Right kidney (tissue), 1 donor: ENCODE measurements around the gene TCF19.

Experiments
- DNase-seq: peaks from one replicate; pipeline ENCODE4 v3.0.0-alpha.2; 2016

Gene TCF19

DNA sequence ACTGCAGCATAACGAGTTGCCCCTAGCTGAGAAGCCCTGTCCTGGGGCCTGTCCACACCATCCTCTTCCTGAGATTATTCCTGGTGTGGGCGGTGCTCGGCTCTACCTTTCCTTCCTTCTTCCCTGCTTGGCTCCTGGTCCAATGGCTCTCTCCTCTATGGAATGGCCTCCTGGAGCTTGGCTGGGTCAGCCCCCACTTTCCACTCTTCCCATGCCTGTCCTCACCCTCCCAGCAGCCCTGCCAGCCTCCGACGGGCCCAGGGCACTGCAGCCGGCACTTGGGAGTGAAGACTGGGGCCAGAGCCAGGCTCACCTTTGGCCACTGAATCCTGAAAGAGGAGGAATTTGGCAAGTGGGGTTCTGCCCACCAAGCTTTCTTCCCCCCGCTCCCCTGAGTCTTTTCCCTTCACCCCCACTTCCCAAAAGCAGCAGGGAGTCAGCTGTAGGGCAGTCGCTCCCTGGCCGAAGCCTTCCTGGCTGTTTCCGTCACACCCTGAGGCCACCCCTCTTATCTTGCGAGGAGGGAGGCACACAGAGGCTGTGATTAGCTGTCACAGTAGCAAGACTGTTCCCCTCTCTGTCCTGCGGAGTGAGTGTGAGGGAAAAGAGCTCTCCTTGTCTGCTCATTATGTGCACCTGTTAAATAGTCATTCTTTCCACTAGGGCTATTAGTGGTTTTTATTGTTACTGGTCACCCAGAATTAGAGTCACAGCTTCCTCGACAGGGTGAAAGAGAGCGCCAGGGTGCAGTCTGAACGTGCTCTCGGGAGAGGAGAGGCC, 31.8 kb upstream of the TCF19 start:
- DNase-seq, result no peak

DNA sequence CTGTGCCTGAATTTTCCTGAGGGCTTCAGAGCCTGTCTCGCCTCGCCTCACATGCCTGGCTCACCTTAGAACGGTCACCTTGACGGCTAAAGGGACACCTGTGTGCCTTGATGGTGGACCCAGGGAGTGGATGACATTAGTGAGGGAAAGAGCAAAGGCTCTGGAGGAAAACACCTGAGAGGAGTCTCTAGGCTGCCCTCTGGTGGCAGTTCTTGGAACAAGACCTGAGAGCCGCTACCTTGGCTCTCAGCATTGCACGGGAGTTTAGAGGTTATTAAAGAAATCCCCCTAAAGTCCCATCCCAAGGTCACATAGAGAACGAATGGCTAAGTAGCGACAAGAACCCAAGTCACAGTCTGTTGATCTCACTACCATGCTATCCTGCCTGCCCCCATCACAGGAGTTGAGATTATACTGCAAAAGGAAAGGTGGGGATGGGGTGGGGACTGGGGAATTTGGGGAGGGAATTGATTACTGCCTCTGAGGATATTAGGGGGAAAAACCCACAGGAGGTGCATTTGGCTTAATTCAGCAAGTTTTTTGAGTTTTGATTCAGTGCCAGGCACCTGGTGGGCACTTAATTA, 30.2 kb upstream of the TCF19 start:
- DNase-seq, result no peak

DNA sequence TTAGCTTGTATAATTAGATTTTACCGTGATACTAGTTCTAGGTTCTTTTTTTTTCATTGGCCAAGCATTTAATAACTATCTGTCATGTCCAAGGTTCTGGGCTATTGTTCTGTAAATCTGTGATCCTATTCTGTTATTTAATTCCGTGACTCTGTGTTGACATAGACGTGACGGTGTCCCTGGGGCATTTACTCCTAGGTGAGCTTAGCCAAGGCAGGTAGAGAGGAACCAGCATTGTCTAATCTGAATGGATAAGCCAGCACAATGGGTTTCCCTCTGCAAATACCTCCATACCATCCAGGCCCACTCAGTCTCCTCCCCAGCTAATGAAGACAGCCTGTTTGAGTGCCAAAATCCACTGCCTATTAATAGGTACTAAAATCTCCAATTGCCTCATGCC, 29.3 kb upstream of the TCF19 start:
- no peak for DNase-seq

DNA sequence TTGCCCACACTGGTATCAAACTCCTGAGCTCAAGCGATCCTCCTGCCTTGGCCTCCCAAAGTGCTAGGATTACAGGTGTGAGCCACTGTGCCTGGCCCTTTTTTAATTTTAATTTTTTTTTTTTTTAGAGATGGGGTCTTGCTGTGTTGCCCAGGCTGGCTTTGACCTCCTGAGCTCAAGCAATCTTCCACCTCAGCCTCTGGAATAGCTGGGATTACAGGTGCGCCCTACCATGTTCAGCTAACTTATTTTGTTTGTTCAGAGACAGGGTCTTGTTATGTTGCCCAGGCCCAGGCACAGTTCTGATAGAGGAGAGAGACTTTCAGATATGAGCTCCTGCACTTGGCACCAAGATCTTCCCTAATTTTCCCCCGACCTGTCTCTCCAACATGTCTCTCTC, 27.6 kb upstream of the TCF19 start:
- DNase-seq, result no peak

DNA sequence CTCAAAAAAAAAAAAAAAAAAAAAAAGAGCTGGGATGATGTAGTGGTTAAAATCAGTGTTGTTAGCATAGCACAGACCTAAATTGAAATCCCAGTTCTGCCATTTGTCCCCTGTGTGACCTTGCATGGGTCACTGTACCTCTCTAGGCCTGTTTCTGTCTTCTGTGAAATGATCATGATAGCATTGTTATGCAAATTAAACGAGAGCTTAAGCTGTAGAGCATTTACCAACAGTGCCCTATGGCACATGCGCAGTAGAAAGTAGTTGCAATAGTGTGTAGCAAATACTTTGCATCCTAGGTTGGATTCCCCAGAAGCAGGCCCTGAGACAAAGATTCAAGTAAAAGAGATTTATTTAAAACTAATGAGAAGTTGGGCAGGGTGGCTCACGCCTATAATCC, 26.8 kb upstream of the TCF19 start:
- DNase-seq, result no peak

DNA sequence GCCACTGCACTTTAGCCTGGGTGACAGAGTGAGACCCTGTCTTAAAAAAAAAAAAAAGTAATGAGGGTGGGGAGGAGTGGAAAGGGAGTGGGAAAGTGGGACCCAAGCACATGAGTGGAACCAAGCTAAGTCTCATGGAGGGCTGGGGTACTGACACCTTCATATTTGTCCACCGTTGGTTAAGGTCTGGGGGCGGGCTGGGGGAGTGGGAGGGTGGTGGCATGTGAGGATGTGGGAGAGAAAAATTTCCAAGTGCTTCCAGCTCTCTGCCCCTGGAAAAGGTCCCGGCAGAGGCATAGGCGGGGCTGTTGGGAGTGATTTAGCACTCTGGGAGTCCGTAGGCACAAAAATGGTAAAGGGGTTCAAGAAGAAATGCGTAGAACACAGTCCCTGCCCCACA, 25.6 kb upstream of the TCF19 start:
- DNase-seq, result no peak

DNA sequence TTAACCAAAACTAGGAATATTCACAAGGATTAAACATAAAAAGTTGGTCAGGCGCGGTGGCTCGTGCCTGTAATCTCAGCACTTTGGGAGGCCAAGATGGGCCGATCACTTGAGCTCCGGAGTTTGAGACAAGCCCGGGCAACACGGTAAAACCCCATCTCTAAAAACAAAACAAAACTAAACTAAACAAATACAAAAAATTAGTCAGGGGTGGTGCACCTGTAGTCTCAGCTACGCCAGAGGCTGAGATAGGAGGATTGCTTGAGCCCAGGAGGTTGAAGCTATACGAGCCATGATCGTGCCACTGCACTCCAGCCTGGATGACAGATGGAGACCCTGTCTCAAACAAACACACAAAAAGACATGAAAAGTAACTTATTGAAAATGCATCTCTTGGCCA, 22.7 kb upstream of the TCF19 start:
- DNase-seq, result no peak

DNA sequence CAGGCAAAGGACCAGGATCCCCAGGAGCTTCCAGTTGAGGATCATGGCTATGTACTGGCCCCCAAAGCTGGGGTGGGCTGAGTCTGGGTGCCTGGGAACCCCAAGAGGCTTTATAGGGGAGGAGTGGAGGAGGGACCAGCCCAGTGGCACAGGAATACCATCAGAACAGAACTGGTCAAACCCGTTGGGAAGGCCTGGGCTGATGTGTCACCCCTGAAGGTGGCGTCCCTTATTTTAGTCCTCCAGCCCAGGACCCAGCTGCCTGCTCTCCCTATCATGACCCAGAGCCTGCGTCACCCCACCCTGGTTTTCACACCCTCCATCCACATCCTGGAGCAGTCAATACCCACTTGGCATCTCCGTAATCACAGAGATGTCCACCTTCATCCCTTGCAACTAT, 19.4 kb upstream of the TCF19 start, which contains the start of gene PSORS1C2:
TSS of gene PSORS1C2 (minus strand) at position 85 of the 400 bp plus-strand sequence. CDS start at position 45, 40 bp downstream.
- no peak for DNase-seq

DNA sequence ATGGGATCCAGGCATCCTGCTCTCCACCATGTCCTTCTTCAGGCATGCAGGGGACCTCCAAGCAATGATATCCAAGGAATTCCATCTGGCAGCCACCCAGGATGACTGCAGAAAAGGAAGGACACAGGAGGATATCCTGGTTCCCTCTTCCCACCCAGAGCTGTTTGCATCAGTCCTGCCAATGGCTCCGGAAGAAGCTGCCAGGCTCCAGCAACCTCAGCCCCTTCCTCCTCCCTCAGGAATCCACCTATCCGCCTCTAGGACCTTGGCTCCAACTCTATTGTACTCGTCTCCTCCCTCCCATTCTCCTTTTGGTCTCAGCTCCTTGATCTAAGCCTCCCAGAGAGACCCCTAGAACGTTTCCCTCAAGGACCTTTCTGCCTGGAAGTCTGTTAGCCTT, 18.8 kb upstream of the TCF19 start:
- DNase-seq, result no peak

DNA sequence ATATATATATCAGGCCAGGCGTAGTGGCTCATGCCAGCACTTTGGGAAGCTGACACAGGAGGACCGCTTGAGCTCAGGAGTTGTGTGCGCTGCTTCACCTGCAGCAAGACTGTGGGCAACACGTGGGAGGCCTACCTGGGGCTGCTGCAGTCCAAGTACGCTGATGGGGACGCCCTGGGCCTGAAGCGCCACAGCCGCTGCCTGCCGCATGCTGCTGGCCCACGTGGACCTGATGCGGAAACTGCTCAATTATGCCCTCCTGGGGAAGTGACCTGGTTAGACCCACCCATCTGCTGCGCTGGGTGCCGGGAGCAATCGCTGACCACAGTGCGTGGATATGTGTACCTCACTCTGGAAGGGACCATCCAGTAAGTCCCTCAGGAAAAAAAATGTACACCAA, 17.7 kb upstream of the TCF19 start:
- no peak for DNase-seq

DNA sequence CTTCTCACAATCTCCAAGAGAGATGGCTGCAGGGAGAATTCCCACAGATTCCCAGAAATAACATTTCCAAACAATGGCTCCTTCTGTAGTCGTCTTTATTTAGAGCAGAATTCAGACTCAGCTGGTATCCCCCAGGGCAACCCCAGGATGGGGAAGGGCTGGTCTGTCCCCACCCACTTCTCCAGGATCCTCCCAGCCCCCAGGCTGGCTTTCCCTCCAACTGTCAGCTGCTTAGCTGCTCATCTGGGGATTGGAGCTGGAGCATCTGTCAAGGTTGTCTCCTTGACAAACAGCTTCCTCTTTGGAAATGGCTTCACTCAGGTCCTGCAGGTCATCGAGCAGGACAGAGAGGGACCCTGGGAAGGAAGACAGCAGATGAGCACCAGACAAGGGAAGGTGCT, 16.0 kb upstream of the TCF19 start:
- DNase-seq, result no peak

DNA sequence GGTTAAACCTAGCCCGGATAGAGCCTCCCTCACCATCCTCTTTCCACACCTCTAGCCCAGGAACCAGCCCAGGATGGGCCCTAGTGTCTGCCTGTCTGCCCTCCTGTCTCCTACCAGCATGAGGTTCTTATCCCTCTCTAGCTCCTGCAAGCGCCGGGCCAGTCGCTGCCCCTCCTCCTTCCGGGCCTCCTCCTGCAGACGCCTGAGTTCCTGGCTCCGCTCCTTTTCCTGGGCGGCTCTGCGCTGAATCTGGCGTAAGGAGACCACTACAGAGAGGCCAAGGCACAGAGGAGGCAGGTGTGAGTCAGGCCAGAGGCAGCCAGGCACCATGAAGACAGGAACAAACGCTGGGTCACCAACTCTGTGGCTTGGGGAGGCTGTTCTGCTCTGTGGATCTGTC, 15.2 kb upstream of the TCF19 start:
- no peak for DNase-seq

DNA sequence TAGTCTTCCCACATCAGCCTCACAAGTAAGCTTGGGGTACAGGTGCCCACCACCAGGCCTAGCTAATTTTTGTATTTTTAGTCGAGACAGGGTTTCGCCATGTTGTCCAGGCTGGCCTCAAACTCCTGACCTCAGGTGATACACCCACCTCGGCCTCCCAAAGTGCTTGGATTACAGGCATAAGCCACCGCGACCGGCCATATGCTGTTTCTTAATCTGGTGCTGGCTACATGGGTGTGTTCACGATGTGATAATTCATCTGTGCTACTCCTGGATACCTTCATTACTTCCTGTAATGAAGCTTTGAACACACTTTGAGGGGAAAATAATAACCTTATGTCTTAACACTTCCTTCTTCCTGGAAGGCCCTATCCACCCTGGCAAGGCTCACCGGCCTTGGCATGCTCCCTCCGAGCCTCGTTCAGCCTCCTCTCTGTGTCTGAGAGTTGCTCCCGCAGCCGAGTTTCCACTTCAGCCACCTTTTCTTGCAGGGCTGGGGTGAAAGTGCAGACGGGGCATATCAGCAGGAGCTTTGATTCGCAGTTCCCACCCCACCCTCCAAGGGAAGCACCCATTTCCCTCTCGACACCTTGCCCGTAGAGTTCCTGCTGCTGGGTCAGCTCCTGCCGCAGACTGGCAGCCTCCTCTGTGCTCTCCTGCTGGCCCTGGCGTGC, 14.0 kb upstream of the TCF19 start:
- no peak for DNase-seq

DNA sequence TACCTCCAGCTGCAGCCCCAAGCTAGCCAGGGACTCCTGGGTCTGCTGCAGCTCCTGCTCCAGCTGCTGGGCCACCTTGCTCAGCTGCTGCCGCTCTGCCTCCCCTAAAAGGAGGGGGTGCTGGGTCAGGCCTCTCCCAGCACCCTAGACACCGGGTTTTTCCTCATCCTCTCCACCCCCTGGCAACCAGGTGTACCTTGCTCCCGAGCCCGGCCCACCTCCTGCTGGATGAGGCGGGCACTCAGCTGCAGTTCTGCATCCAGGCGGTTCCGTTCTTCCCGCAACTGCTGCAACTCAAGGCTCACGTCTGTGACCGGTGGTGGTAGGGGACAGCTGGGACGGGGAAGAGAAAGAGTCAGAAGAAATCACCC, 13.4 kb upstream of the TCF19 start:
- no peak for DNase-seq

DNA sequence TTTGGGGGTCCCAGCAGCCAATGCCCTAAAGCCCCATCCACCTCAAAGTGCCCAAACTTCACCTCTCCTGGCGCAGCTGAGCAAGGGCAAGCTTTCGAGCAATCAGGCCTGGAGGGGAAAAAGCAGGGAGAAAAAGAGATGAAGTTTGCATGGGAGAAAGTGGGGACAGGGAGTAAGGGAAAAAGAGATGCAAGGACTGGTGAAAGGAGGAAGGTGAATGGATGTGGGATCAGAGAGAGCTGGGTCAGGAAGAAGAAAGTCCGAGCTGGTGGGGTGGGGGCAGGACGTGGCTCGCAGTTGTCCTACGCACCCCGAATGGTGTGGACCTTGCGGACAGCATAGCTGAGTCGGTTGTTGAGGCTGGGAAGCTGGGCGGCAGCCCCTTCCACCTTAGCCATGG, 13.0 kb upstream of the TCF19 start:
- no peak for DNase-seq

DNA sequence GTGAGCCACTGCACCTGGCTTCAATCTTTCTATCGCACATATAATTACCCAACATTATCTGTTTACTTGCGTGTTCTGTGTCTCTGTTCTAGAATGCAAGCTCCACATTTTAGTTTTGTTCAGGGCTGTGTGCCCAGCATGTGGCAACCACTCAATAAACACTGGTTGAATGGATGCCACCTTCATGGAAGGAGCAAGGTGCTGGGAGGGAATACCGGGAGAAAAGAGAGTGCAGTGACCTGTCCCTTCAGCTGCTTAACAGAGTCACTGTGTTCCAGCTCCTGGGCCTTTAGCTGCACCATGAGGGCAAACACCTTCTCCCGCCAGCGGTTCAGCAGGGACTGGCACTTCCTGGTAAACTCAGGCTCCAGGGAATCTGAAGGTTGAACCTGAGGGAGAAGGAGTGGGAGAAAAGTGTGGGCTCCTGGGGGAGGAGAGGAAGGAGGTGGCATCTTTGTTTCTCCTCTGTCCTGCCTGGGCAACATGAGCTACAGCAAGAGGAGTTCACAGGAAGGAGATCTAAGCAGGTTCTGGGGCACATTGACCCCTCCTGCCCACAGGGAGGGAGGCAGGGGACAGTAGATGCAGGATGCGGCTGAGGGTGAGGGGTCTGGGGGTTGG, 8.5 kb upstream of the TCF19 start:
- DNase-seq, result no peak

DNA sequence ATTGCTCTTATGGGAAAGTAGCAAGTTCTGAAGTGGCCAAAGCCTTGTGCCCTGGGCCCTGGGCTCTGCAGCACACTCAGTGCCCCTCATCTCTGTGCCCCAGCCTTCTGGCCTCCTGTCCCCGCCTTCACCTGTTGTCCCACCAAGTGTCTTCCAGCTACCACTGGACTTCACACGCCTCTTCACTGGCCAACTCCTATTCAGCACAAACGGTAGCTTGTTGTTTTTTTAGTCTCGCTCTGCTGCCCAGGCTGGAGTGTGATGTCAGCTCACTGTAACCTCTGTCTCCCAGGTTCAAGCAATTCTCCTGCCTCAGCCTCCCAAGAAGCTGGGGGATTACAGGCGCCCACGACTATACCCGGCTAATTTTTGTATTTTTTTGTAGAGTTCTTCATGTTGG, 5.6 kb upstream of the TCF19 start:
- DNase-seq, result no peak

DNA sequence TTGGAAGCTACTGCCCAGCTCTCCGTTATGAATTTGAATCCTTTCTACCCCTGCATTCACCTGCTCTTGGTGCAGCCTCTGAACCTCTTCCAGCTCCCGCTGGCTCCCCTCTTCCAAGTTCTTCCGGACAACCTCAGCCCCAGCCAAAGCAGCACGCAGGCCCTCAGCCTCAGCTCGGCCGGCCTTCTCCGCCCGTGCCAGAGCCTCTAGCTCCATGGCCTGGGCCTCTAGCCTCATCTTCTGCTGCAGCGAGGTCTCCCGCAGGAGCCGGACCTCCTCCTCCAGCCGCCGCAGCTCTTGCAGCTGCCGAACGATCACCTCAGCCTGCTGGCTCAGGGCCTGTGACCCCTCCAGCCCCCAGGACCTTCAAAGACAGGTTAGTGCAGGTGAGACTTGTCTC, 4.0 kb upstream of the TCF19 start:
- no peak for DNase-seq

DNA sequence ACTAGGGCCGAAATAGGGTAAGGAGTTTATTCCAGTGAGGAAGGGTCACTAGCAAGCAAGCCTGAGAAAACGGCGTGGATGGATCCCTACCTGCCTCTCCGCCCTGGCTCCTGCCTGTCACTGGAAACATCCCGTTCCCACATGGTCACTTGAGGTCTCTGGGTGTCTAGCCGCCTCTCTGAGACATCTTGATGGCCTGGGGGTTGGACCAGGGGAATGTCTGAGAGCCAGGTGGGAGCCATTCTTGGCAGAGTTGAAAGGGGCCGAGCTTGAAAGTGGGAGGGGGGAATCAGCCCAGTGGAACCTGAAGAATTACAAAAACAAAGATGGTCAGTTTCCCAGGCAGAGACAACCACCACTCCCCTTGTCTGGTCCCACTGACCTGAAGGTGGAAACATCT, 1.7 kb upstream of the TCF19 start:
- DNase-seq, result no peak

DNA sequence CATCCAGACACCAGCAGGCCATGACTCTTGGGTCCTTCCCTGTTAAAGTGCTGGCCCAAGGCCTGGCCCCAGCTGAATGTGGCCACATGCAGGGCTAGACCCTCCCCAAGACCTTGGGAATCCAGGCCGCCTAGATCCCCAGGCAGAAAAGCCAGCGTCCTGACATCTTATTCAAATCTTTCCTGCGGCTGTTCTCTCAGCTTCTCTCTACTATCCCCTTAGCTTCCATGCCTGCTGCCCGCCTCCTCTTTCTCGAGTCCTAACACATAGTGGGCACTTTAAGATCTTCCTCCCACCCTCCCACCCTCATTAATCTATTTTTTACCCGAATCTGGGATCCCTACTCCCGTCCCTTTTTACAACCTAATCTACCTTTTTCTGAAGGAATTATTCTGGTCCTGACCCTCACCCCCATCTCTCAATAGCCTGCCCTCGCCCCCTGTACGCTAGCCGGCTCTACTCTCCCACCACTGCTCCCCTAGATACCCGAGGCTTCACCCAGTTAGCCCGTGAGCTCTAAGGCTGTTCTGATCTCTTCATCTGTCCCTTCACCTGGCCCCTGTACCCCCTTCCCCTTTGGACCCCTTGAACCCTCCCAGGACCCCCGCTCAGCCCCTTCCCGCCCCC, 763 bp upstream of the TCF19 start, which contains the start of gene CCHCR1:
TSS of gene CCHCR1 (minus strand) at position 290 of the 627 bp plus-strand sequence. CDS start at position 88, 202 bp downstream.
- no peak for DNase-seq

DNA sequence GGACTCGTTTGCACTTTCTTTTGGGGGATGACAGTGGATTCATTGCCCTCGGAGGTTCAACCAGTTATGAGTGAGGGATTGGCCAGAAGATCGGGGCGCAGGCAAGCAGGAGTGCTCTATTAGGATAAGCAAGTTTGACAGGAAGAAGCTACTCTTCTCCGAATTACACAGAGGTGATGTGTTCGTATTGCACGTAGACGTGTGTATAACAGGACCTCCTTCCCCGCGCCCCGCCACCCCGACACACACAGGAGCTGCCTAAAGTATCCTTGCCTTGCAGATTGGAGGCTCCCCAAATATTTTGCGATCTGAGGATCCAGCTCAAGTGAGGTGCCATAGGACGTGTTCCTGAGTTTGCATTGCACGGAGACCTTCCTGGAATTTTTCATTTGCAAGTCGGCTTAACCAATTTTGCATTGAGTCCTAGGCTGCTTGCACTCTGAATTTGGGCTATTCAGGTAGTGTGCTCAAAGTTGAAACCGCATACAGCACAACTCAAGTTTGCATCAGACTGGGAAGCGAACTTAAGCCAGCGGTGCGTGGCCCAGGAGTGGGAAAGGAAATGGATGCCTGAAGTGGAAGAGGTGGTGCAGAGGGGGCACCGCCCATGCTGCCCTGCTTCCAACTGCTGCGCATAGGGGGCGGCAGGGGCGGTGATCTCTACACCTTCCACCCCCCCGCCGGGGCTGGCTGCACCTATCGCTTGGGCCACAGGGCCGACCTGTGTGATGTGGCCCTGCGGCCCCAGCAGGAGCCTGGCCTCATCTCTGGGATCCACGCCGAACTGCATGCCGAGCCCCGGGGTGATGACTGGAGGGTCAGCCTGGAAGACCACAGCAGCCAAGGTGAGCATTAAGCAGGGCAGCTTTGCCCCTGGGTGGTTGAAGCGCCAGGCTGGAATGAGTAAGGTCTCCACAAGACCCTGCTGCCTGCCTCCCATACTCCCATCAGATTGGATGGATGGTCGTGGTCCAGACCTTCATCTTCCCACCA, 770 bp downstream of the TCF19 start:
- no peak for DNase-seq
